ENCODE measurements around the gene ZFP57.

DNA sequence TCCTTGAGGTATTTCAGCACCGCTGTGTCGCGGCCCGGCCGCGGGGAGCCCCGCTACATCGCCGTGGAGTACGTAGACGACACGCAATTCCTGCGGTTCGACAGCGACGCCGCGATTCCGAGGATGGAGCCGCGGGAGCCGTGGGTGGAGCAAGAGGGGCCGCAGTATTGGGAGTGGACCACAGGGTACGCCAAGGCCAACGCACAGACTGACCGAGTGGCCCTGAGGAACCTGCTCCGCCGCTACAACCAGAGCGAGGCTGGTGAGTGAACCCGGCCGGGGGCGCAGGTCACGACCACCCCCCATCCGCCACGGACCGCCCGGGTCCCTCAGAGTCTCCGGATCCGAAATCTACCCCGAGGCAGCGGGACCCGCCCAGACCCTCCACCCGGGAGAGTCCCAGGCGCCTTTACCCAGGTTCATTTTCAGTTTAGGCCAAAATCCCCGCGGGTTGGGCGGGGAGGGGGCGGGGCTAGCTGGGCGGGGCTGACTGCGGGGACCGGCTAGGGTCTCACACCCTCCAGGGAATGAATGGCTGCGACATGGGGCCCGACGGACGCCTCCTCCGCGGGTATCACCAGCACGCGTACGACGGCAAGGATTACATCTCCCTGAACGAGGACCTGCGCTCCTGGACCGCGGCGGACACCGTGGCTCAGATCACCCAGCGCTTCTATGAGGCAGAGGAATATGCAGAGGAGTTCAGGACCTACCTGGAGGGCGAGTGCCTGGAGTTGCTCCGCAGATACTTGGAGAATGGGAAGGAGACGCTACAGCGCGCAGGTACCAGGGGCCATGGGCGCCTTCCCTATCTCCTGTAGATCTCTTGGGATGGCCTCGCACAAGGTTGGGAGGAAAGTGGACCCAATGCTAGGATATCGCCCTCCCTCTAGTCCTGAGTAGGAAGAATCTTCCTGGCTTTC lies 43.0 kb upstream of the ZFP57 start:
- TF ChIP-seq, protein P1, sequence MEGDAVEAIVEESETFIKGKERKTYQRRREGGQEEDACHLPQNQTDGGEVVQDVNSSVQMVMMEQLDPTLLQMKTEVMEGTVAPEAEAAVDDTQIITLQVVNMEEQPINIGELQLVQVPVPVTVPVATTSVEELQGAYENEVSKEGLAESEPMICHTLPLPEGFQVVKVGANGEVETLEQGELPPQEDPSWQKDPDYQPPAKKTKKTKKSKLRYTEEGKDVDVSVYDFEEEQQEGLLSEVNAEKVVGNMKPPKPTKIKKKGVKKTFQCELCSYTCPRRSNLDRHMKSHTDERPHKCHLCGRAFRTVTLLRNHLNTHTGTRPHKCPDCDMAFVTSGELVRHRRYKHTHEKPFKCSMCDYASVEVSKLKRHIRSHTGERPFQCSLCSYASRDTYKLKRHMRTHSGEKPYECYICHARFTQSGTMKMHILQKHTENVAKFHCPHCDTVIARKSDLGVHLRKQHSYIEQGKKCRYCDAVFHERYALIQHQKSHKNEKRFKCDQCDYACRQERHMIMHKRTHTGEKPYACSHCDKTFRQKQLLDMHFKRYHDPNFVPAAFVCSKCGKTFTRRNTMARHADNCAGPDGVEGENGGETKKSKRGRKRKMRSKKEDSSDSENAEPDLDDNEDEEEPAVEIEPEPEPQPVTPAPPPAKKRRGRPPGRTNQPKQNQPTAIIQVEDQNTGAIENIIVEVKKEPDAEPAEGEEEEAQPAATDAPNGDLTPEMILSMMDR (conservative IDR thresholded peaks at IDR 0.05 in 1 of 2, IDR thresholded peaks at IDR 0.05 in 1 of 2; ENCODE audit: extremely low read depth in 1 of 2, insufficient read depth in 1 of 2, low read depth in 1 of 2, low read length in 2 of 2): no peak
- no peak for TF ChIP-seq EZH2 (IDR thresholded peaks at IDR 0.05; ENCODE audit: borderline replicate concordance, low read length)
